Suprapubic skin (tissue), 4 donors: Measurements from ENCODE around the gene ALOXE3. TPM values are rescaled to one million over a fixed set of nuclear protein-coding genes. Genes with fewer than 3 reads are reported as not detected.

ENCODE experiments used
- DNase-seq, 2 donors: peaks; one replicate each; pipeline ENCODE4 v3.0.0-alpha.2; 2019; ENCODE audit warnings: low spot score in 2 of 2
- H3K27ac ChIP-seq: fragments of 200-600 bp; sonication (generic); one replicate; pipeline ENCODE4 v1.5.1; 2019
- H3K27me3 ChIP-seq: fragments of 200-600 bp; sonication (generic); one replicate; pipeline ENCODE4 v1.5.1; 2019
- H3K36me3 ChIP-seq: fragments of 200-600 bp; sonication (generic); one replicate; pipeline ENCODE4 v1.5.1; 2019
- H3K4me1 ChIP-seq: fragments of 200-600 bp; sonication (generic); one replicate; pipeline ENCODE4 v1.5.1; 2019
- H3K4me3 ChIP-seq: fragments of 200-600 bp; sonication (generic); one replicate; pipeline ENCODE4 v1.5.1; 2019; ENCODE audit warnings: mild to moderate bottlenecking
- H3K9me3 ChIP-seq: fragments of 200-600 bp; sonication (generic); one replicate; pipeline ENCODE4 v1.5.1; 2019
- EP300 ChIP-seq: sonication (generic); formaldehyde crosslinking; IDR thresholded peaks from one replicate; pipeline ENCODE4 v1.6.1; 2017; ENCODE audit warnings: antibody characterized with exemption
- POLR2A ChIP-seq, 2 donors: fragments of 450-650 bp; IDR thresholded peaks; one replicate each; pipeline ENCODE4 v1.6.1; 2017; ENCODE audit warnings: antibody characterized with exemption in 2 of 2, mild to moderate bottlenecking in 2 of 2, moderate library complexity in 2 of 2
- POLR2AphosphoS5 ChIP-seq, 3 donors: sonication (generic); formaldehyde crosslinking; IDR thresholded peaks; one replicate each; pipeline ENCODE4 v1.6.1; 2017; ENCODE audit warnings: antibody characterized with exemption in 3 of 3
- WGBS: methylation state at CpG from one replicate; pipeline ENCODE4 v1.1.5; 2018; 5-methylcytosine and 5-hydroxymethylcytosine counted together
- total RNA-seq, 4 donors: library from RNA; depleted of rRNA; stranded (reverse); fragments of >200 nt; gene quantifications; one replicate each; pipeline ENCODE4 v1.1.0, GENCODE V29; 2016
- TF ChIP-seq, protein P1 (sequence below), 2 donors: fragments of 200-600 bp in 1 of 2; fragments of 450-650 bp in 1 of 2; sonication (generic) in 1 of 2; IDR thresholded peaks; one replicate each; pipeline ENCODE4 v1.5.1; 2016 to 2019; ENCODE audit warnings: antibody characterized with exemption in 2 of 2, mild to moderate bottlenecking in 1 of 2, moderate library complexity in 1 of 2

The ALOXE3 gene
- total RNA-seq, 4 donors from 2014 or later = 44.5 to 95.3 (median 69.9) TPM

DNA sequence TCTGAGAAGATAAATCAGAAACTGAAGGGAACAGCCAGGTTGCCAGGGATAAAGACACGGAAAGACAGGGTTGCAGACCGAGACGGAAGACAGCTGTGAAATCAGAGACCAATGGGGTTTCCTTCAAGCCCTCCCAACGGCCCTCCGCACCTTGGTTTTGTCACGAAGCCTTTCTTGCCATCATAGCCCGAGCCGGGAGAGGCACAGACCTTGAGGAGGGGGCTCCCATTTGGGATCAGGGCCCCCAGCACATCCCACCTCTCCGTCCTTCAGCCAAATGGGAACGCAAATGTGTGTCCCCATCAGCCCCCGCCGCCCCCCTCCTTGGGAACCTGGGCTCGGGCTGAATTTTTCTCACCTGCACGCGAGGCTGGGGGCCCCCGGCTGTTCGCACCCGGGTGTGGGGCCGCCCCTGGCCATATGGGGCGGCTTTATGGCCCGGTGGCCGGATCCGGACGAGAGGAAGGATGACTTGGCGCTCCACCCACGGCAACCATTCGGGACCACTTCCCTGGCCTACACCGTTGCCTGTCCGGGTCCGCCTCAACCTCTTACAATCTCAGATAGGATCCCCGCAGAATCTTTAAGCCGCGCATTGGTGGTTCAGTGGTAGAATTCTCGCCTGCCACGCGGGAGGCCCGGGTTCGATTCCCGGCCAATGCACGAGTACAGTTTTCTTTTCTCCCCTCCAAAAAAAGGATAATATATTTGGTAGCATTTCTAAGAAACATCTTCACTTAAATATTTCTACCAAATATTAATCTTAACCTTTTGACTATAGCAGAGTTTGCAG lies 7.0 kb upstream of the ALOXE3 start:
- H3K27me3 ChIP-seq = peaks cover 23% of the 10 kb centered on the region
- peak in 1 of 2 donors; percentile 91 for DNase-seq
- H3K36me3 ChIP-seq = no peaks in the 10 kb centered on the region
- no peaks in the 10 kb centered on the region for H3K9me3 ChIP-seq
- under 1% methylated on average over 40 of the region's 40 CpGs for WGBS
- TF ChIP-seq, protein P1, sequence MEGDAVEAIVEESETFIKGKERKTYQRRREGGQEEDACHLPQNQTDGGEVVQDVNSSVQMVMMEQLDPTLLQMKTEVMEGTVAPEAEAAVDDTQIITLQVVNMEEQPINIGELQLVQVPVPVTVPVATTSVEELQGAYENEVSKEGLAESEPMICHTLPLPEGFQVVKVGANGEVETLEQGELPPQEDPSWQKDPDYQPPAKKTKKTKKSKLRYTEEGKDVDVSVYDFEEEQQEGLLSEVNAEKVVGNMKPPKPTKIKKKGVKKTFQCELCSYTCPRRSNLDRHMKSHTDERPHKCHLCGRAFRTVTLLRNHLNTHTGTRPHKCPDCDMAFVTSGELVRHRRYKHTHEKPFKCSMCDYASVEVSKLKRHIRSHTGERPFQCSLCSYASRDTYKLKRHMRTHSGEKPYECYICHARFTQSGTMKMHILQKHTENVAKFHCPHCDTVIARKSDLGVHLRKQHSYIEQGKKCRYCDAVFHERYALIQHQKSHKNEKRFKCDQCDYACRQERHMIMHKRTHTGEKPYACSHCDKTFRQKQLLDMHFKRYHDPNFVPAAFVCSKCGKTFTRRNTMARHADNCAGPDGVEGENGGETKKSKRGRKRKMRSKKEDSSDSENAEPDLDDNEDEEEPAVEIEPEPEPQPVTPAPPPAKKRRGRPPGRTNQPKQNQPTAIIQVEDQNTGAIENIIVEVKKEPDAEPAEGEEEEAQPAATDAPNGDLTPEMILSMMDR (IDR thresholded peaks at IDR 0.05) = no peak
- no peak for TF ChIP-seq EP300
- TF ChIP-seq POLR2AphosphoS5 (IDR thresholded peaks at IDR 0.05) = peak in 1 of 3 donors; percentile 61
- peak overlapping the region; percentile 74 for H3K4me3 ChIP-seq
- H3K4me1 ChIP-seq = peaks cover 71% of the 10 kb centered on the region
- H3K27ac ChIP-seq = no peak overlapping the region

DNA sequence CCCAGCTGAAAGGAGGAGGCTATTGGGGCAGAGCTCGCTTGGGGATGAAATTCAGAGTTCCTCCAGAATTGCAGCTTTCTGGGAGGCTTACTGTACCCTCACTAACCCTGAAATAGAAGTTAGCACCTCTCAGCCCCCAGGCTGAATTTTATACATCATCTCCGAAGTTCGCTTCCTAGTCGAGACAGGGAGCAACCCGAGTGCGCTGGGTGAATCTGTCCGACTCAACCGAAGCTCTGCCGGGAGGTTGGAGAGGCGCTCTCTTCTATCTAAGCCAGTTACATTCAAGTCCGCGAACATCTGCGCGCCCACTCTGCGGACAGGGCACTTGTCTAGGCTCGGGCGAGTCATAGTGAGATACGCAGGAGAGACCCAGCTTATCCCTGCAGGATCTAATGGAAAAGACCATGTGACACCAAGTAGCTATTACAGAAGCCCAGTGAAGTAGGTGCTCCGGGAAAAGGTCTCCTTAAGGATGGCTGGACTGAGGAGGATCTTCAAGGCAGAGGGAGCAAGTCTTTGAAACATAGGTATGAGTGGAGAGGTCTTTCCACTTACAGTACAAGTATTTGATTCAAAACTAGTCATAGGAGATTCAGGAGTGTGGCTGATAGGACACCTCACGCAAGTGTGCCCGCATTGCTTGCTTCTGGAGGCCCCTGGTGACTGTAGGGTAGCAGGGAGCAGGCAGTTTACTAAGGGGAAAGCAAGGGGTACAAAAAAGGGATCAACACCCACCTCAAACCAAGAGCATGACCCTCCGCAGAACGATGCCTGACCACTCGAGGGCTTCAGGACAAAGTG lies 6.2 kb upstream of the ALOXE3 start:
- DNase-seq = no peak
- peaks cover 23% of the 10 kb centered on the region for H3K27me3 ChIP-seq
- TF ChIP-seq, protein P1 (IDR thresholded peaks at IDR 0.05) = no peak
- no peak for TF ChIP-seq EP300
- no peak for TF ChIP-seq POLR2AphosphoS5 (IDR thresholded peaks at IDR 0.05)
- TF ChIP-seq POLR2A (IDR thresholded peaks at IDR 0.05) = no peak
- no peaks in the 10 kb centered on the region for H3K36me3 ChIP-seq
- no peaks in the 10 kb centered on the region for H3K9me3 ChIP-seq
- no peak overlapping the region for H3K27ac ChIP-seq
- peak overlapping the region; percentile 74 for H3K4me3 ChIP-seq
- WGBS = 7% methylated on average over 18 of the region's 24 CpGs
- H3K4me1 ChIP-seq = peaks cover 75% of the 10 kb centered on the region

DNA sequence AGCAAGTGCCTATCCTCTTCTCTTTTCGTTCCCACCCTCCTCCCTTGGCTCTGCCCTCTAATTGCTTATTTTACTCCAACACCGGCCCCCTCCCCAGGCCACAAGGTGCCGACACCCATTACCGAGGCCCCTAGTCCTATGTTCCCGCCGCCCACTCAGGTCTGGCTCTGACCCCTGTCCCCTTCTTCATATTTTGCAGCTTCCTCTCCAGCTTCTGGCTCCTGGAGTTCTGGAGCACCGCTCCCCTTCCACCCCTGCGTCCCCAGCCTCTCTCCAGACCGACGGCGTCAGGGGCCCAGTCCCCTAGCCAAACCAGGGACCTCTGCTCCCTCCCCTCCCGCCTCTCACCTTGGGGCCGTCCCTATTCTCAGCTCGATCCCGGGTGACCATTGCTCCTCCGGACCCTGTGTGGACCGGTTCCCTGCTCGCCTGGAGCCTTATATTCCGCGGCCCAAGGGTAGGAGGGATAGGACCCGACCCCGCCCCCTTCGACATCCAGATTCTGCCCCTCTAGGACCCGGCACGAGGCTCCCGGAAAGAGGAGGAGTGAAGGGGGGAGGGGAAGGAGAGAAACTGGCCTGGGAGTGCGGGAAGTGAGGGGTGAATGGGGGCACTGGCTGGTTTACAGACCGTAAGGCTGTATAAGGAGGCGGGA lies 5.5 kb upstream of the ALOXE3 start, which contains the start of gene HES7:
HES7 (minus strand) TSS at position 412 of the 655 bp plus-strand sequence; CDS start at position 390, 22 bp downstream.
- peak in 1 of 2 donors; percentile 80 for DNase-seq
- Histone ChIP-seq H3K9me3 (no peaks in the 10 kb centered on the region), H3K36me3 (no peaks in the 10 kb centered on the region), H3K27me3 (peaks cover 23% of the 10 kb centered on the region), H3K4me1 (peaks cover 75% of the 10 kb centered on the region), H3K27ac (no peak within 1 kb of the TSS), H3K4me3 (peak within 1 kb of the TSS; percentile 74)
- TF ChIP-seq EP300 (no peak), POLR2A (IDR thresholded peaks at IDR 0.05) (no peak), POLR2AphosphoS5 (IDR thresholded peaks at IDR 0.05) (no peak)
- TF ChIP-seq, protein P1 (IDR thresholded peaks at IDR 0.05) = no peak
- WGBS = under 1% methylated on average over 29 of the region's 29 CpGs

GRCh38 chr17:8122924-8123694 lies 4.8 kb upstream of the ALOXE3 start:
- WGBS = 1% methylated on average over 52 of the region's 55 CpGs
- no peak for DNase-seq
- TF ChIP-seq POLR2A (IDR thresholded peaks at IDR 0.05) (no peak), POLR2AphosphoS5 (IDR thresholded peaks at IDR 0.05) (no peak)
- H3K4me1 ChIP-seq = peaks cover 81% of the 10 kb centered on the region
- no peak overlapping the region for H3K27ac ChIP-seq
- peaks cover 23% of the 10 kb centered on the region for H3K27me3 ChIP-seq
- no peaks in the 10 kb centered on the region for H3K36me3 ChIP-seq
- peak overlapping the region; percentile 74 for H3K4me3 ChIP-seq
- H3K9me3 ChIP-seq = no peaks in the 10 kb centered on the region

DNA sequence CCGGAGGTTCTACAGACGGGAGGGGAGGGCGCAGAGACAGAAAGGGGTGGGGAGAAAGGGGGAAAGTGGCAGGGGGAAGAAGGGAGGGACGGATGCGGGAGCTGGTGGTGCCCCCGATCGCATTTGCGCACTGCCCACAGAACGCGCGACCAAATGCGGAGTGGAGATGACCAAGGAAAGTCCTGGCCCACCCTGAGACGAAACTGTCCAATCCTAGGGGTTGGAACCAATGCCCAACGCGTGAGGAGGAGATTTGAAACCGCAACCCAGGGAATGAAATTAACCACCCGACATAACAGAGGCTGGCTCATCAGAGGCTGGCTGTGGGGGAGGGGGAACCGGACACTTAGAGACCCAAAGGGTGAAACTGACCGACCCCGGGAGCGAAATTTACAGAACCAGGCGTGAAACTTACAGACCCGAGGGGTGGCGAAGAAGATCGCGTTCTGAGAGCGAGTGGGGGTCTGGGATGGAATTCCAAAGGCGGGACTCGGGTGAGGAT lies 4.2 kb upstream of the ALOXE3 start:
- peak overlapping the region; percentile 74 for H3K4me3 ChIP-seq
- no peak overlapping the region for H3K27ac ChIP-seq
- peaks cover 88% of the 10 kb centered on the region for H3K4me1 ChIP-seq
- TF ChIP-seq, protein P1 (IDR thresholded peaks at IDR 0.05) = no peak
- peaks cover 23% of the 10 kb centered on the region for H3K27me3 ChIP-seq
- H3K36me3 ChIP-seq = no peaks in the 10 kb centered on the region
- no peaks in the 10 kb centered on the region for H3K9me3 ChIP-seq
- WGBS = under 1% methylated on average over 29 of the region's 29 CpGs
- DNase-seq = no peak
